Suppressor macrophage treated with lipopolysaccharide for 4 hours (primary cell): Measurements from ENCODE around the gene BCL2L13.

Experiments
- DNase-seq: peaks from one replicate; pipeline ENCODE4 v3.0.0-alpha.2; 2020

BCL2L13 gene

DNA sequence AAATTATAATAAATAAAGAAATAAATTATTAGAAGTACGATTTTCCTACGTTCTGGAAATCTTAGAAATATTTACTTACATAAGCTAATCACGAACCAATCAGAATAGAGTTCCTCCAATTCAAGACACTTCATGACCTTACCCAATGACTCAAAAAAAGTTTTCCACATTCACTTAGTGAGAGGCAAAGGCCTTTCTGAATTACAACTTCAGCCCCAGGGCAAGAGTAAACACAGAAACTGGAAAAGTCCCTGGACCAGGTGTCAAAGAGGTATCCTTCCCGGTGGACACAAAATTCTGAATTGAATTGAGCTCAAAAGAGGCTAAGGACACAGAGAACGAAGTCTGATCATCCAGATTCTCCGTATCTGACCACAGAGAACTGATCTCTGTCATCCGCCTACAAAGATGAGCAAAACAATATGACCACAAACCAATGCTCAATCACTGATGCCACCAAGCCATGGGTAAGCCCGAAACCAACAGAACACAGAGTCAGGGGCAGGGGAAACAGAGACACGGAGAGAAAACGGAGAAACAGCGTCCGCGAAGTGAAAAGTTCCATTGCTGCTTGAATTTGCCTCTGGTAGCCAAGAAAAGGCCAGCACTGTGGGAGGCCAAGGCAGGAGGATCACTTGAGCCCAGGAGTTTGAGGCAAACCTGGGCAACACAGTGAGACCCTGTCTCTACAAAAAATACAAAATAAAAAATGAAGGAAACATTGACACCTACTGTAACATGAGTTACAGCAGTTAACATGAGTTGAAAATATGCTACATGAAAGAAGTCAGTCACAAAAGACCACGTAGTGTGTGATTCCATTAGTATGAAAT, 128.9 kb downstream of the BCL2L13 start:
- peak; percentile 72 for DNase-seq

DNA sequence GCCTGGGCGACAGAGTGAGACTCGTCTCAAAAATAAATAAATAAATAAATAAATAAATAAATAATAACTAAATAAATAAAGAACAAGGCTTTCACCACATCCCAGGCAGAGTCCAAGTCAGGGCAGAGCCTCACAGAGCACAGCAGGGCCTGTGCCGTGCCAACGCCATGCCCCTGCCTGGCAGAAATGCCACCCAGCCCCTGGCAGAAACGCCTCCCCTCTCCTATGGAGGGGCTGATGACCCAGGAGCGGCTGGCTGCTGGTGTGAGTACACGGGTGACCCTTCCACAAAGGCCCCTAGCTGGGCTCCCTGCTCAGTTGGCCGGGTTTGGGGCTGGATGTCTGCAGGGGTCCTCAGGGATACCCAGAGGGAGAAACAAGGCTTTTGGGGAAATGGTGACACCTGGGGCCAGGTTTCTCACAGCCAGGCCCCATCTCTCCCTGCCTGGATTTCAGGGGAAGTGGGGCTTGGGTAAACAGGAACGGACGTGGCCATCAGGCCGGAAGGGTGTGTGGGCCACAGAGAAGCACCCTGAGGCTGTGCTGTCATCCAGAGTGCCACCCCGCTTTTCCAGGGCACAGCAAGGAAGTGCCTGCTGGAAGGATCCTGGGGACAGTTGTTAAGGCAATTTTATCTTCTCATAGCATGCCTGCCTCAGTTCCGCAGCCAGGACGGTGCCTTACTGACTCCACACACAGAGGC, 130.6 kb downstream of the BCL2L13 start:
- DNase-seq = peak; percentile 60

DNA sequence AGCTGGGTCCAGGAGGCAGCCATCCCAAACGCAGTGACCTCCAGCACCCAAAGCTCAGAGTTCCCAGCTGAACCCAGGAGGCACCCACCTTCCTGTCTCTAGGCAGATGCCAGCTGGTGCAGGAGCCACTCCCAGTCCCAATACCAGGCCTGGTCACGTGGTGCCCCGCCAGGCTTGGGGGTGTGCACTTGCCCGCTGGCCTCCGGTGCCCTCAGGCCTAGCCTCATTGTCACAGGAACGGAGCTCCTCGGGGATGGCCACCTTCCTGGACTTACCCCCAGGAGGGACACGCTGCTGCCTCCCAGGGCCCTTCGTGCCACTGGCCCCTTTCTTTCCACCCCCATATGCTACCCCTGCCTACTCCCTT, 131.1 kb downstream of the BCL2L13 start:
- DNase-seq = no peak

DNA sequence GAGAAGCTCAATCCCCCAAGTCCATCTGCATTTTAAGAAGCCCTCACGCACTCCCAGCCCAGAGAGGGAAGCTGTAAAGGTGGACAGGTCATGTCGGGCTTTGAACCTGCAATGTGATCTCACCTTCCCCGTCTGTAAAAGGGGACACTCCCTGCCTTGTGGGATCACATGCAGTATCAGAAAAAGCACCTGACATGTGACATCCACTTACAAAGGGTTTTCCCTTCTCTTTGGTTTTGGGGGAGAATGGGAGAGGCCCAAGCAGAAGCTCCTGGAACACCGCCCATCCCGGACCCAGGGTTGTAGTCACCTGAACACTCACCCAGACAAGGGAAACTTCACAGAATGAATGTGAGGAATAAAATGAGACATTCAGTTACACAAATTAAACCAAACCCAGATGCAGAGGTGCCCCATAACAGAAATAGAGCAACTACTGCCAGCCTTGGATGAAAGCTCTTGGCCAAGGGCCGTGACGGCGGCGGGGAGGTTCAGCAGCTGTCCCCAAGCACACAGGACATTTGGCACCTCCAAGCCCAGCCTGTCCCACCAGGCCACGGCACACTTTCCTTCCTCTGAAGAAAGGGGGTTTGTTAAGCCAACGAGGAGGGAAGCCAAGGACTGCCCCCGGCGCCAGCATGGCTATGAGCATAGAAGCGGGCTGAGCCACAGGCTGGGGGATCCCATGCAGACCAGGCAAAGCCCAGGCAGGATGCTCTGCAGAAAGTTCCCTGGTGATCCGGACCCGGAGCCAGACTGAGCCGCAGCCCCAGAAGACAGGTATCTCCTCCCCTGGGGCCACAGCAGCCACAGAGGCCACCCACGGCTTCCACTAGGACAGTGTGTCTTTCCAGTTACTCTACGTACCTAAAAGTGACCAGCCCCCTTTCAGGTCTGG, 131.9 kb downstream of the BCL2L13 start:
- DNase-seq = no peak

DNA sequence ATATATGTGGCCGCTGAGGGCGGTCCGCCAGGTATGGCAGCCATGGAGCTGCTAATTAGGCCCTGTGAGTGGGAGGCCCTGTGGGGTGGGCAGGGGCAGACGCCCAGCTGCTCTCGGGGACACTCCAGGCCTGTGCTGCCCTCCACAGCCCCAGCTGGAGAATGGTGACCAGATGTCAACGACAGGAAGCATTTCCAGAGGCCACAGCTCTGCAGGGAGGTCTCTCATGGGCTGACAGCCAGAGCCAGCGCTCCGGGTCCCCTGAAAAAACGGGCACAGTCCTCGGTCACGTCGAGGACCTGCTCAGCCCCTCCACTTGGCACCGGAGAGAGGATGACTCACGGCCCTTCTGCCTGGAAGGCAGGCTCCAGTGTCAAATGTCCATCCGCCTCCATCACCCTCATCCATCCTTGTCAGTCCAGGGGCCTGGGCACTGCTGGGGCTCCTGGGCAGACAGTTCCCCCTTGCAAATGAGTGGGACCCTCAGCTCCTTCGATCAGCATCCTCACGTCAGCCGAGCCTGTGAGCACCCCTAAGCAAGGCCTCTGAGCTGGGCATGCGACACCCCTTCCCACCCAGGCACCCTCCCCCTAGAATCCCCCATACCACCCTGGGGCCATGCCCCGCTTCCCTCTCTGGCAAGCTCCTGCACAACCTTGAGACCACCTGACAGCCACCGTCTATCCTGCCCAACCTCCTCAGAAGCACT, 133.8 kb downstream of the BCL2L13 start:
- no peak for DNase-seq

DNA sequence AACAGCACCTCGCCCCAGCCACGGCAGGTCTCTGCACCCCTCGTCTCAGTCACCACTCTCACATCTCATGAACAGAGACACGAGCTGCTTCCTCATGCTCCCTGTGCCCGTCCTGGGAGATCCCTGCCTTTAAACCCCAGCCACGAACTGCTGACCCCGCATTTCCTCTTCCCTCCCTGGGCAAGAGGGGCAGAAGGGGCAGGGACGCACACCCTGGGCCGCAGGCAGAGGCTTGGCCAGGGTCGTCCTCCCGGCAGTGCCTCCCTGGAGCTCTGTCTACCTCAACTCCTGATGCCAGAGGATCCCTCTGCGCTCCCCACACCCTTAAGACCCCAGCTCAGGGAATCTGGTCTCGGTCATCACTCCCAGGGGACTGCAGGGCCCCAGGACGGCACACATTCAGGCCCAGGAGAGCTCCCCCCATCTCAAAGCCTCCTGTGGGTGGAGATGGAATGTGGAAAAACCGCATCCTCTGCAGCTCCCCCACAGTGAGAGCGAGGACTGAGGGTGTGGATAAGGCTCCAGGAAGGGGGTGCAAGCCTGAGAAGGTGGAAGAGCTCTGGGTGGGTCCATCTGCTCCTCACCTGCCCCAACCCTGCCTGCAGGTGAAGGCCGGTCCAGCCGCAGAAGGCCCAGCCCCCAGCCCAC, 134.5 kb downstream of the BCL2L13 start:
- peak; percentile 74 for DNase-seq

DNA sequence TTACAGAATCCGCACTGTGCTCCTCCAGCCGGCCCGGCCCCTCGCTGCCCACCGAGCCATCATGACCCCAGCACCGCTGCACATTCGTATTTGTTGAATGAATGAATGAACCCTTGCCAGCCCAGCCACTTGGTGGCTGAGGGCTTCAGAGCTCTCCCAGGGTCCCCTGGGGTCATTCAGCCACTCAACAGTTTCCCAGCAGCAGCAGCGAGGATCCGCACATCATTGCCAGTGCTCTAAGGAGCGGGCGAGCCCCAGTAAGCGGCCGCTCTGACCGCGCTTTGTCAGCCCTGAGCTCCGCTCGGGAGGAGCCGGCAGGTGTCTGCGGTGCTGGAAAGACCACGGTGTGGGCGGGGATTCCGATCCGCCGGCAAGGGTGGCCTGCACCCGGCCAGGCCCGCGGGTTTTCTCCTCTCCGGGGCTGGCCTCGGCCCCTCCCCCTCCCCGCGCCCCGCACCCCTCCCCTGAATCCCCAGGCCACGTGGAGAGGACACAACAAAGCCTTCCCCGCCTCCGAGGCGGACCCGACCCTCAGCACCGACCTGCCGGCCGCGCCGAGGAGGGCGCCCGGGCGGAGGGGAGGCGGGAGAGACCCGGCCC, 135.1 kb downstream of the BCL2L13 start:
- peak; percentile 52 for DNase-seq

DNA sequence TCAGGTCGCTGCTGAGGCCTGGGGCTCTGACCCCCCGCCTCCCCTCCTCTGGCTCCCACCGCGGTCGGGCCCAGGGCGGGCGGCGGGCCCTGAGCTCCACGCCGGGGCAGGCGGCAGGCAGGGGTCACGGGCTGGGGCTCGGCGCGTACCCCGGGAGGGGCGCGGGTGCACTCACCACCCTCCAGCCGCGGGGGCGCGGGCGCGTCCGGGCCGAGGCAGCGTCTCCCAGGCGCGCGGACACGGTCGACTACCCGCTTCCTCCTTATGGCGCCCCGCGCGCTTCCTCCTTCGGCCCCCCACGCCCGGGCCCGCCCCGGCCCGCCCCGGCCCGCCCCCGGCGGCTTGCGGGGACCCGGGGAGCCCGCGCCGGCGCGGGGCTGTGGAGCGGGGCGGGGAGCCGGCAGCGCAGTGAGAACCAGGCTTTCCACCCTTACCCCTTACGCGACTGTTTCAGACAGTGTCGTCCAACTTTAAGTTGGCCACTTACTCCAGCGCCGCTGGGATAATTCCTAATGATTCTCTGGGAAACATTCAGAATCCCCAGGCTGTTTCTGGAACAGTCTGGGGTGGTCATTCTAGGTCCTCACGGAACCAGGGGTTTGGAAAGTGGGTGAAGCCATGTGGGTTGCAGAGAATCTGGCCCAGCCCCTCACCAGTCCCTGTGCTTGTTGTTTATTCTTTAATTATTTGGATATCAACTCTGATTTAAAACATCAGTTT, 135.8 kb downstream of the BCL2L13 start, which contains the start of gene BID:
Gene BID (minus strand): TSS at position 264 of the 720 bp plus-strand sequence. CDS start 24,353 bp downstream, outside the sequence.
- peak; percentile 86 for DNase-seq

DNA sequence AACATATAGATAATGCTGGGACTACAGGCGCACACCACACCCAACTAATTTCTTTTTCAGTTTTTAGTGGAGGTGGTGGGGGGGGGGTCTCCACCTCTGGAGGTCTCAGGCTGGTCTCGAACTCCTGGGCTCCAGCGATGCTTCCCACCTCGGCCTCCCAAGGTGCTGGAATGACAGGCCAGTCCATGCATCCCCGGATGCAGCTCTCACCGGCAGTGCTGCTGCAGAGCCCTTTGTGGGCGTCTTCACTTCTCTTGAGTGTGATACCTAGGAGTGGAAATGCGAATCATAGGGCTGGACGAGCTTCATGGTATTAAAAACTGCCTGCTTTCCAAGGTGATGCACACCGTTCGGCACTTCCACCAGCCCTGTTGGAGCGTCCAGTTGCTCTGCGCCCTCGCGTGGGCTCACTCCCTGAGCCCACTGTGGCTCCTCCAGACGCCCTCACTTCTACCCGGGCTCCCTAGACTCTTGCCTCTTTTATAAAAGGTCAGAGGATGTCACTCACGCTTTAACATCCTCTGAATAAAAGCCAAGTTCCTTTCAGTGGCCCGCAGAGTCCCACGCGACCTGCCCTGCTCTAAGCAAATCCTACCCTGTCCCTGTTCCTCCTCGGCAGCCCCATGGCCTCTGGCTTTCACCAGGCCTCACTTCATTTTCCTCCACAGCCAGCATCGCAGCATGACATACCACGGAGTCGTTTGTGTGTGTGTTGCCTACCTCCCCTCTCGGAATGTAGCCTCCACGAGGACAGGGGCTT, 136.5 kb downstream of the BCL2L13 start:
- DNase-seq = peak; percentile 58

DNA sequence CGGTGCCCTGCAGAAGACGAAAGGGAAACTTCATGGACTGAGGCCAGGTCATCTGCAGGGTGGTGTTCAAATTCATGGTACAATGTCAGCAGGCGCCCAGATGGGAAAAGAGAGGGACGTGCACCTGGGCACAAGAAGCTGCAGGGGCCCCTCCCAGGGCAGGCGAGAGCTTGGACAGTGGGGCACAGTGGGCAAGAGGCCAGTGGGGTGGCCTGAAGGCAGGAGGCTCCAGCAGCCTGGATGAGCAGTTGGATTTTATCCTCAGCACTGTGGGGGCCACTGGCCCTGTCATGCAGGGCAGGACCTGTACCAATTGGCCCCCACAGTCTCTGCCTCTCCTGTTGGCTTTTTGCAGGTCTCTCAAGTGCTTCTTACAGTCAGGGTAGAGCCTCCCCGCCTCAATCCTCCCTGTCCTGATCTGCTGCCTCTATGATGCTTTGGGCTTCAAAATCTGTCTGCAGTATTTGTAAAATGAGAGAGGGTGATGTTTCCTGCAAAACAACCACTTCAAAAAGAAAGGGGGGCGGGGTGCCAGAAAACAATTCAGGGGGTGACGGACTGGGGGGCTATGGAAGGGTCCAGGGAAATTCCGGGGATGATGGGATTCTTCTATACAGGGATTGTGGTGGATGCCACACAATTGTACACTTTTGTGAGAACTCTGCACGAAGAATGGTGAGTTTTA, 137.4 kb downstream of the BCL2L13 start:
- DNase-seq = no peak

DNA sequence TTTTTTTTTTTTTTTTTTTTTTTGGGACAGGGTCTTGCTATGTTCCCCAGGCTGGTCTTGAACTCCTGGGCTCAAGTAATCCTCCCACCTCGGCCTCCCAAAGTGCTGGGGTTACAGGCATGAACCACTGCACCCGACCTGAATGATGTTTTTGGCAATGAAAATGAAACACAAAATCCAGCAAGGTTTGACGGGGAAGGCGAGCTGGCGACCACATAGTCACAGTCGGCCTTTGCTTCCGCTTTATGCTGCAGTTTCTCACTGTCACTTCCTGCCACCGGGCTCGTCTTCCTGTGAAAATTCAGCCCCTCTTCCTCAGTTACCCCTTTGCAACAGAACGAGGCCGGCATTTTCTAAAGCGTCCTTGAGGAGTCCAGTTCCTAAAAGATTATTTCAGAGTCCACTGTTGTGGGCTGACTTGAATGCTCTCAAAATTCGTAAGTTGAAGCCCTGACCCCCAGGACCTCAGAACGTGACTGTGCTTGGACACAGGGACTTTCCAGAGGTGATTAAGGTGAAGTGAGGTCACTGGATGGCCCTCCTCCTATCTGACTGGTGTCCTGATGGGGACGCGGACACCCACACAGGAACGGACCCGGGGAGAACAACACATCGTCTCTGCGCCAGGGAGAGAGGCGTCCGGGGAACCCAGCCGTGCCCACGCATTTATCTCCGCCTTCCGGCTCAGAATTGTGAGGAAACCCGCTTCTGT, 138.6 kb downstream of the BCL2L13 start:
- peak; percentile 90 for DNase-seq

DNA sequence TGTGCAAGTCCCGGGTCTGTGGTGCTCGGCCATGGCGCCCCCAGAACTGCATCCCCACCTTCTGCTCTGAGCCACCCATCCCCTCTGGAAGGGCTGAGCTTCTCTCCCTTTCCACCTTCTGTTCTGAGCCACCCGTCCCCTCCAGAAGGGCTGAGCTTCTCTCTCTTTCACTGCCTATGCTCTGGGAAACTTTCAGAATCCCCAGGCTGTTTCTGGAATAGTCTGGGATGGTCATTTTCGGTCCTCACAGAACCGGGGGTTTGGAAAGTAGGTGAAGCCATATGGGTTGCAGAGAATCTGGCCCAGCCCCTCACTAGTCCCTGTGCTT, 139.1 kb downstream of the BCL2L13 start:
- DNase-seq = no peak

DNA sequence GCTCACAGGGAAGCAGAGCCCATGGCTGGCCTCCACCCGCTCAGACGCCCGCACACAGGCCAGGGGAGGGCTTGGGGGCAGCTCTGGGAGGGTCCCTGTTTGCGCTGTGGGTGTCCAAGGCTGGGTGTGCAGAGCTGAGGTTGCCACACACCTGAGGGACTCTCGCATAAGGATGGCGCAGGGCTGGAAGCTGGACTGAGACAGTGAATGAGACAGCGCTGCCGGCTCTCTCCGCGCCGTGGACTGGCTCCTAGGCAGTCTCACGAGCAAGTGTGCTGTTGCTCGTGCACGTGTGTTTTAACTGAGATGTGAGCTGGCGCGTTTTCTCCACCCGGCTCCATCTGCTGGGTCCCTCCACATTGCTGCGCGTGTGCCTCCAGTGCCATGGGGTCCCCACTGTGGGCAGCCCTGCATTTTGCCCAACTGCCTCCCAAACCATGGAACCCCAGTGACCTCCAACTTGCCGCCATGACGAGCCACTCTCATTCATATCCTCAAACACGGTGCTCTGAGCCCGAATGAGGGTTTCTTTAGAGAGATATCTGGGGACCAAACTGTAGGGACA, 139.9 kb downstream of the BCL2L13 start:
- no peak for DNase-seq

DNA sequence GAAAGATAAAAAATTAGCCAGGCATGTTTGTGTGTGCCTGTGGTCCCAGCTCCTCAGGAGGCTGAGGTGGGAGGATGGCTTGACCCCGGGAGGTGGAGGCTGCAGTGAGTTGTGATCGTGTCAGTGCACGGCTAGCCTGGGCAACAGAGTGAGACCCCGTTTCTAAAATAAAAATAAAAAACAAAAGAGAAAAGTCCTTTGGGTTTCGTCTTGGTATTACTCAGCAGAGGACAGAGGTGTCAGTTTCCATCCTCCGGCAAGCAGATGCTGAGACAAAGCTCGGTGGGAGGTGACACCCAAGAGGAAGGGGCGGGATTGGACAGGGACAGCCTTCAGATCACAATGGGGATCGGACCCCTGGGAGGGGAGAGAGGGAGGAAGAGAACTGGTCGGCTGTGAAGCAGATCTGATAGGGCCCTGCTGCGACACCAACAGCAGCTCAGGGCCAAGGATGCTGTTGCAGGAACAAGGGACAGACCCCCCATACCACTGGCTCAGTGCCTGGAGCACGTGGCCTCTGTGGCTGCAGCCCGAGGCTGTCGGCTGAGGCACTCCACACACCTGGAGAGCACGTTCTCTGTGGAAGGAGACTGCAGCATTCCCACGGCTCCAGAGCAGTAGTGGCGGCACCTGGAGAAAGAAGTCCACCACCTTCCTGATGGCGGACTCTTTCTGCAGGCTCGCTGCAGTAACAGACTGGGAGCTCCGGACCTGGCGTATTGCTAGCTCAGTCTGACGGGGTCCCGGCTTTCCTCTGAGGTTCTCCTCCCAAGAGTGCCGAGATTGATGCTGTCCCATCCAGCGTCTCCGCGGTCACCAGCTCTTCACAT, 140.9 kb downstream of the BCL2L13 start:
- DNase-seq = no peak

DNA sequence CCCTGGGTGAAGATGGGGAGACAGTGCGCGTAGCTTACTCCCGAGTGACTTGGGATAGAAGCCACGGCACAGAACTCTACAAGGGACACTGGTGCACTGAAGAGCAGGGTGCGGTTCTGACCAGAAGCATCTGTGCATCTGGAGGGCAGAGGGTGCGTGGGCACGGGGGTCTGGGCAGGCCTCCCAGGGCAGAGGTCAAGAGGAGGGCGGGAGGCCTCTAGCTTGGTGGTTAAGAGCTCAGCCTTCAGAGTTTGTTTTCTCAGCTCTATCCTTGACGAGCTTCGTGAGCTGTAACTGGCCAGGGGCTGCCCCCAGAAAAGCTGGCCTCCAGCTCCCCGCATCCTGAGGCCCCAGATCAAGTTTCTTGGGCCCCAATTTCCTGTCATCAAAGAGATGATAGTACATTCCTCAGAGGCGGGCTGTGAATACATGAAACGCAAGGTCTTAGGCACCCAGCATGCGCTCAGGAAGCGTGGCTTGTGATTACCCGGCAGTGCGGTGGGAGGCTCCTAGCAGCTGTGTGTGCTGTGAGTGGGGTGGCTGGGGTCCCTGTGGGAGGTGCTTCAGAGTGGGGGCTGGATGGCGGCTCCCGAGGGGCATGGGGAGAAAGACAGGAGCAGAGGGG, 141.7 kb downstream of the BCL2L13 start:
- no peak for DNase-seq
